Stimulated activated CD4-positive, alpha-beta T cell treated with anti-CD3 and anti-CD28 coated beads, Interleukin-1b, Interleukin-23, amount 100 ng/mL, for 48 hours (primary cell): ENCODE measurements around the gene DNAH7.
"Not testable (repeated sequence)": the region's sequence is repeated elsewhere in the genome, so short reads cannot be mapped to it uniquely, and the experiment has no call there.

ENCODE experiments used
- DNase-seq: peaks from one replicate; pipeline ENCODE4 v3.0.0-alpha.2; 2020

DNAH7 gene

GRCh38 chr2:195959341-195959740, 109.3 kb downstream of the DNAH7 start:
- DNase-seq, result no peak

GRCh38 chr2:195956725-195957124, 111.9 kb downstream of the DNAH7 start:
- DNase-seq, result no peak

GRCh38 chr2:195945056-195945455, 123.6 kb downstream of the DNAH7 start:
- DNase-seq, result no peak

DNA sequence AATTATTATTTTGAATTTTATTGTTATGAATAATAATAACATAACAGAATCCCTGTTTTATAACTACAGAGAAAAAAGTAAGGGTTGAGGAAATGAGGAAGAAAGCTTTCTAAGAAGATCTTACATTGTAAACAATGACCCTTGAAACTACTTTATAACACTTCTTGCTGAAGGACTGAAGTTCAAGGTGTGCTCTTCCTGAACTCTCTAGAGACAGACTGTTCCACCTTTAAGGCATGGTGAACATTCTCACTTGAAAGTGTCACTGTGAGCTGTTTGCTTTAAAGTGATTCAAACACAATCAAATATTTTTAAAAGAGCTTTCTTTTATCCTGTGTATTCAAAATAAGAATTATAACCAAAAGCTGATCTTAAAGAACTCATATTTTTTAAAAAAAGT, 131.5 kb downstream of the DNAH7 start:
- DNase-seq, result no peak

GRCh38 chr2:195934484-195934883, 134.2 kb downstream of the DNAH7 start:
- DNase-seq, result no peak

DNA sequence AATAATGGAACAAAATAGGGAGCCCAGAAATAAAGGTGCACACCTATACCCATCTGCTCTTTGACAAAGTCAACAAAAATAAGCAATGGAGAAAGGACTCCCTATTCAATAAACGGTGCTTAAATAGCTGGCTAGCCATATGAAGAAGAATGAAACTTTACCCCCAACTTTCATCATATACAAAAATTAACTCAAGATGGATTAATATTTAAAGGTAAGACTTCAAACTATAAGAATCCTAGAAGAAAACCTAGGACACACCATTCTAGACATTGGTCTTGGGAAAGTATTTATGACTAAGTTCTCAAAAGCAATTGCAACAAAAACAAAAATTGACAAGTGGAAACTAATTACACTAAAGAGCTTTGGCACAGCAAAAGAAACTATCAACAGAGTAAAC, 139.1 kb downstream of the DNAH7 start:
- no peak for DNase-seq

DNA sequence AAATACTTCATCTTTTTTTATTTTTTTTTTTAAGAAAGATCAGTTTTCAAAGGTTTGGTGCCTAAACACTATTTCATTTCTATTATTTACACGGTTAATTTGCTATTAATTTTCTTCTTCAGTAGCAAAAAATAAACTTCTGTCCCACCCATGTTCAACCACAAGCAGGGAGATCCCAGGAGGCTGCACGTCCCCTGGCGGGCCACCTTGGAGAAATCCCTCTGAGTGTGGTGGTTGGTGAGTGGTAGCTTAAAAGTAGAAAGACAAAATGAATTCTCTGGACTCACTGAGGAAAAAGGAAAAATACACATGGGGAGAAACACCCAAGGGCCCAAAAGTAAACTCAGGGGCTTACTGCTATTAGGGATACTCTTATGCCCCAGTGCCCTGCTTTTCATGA, 143.5 kb downstream of the DNAH7 start:
- no peak for DNase-seq

- DNase-seq, result no peak
Measured at GRCh38 chr2:195923889-195924288, 144.7 kb downstream of the DNAH7 start.

GRCh38 chr2:195917021-195917600, 151.5 kb downstream of the DNAH7 start:
- DNase-seq, result not testable (repeated sequence)

DNA sequence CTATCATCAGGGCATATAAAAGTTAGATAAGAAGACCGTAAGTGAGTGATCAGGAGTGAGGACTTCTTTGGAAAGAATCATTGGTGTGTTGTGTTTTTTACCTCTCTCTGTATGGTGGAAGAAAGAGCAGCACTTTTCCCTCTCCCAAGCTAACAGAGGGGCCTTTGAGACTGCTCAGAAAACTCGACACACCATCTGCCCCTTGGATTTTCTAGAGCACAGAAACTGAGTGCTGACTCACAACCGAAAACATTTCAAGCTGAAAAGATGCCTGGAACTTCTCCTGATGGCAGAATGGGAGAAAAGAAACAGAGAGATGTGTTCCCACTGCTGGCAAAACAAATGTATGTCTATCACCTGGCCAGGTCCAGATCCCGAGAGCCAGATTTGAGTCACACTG, 156.6 kb downstream of the DNAH7 start:
- DNase-seq, result no peak

DNA sequence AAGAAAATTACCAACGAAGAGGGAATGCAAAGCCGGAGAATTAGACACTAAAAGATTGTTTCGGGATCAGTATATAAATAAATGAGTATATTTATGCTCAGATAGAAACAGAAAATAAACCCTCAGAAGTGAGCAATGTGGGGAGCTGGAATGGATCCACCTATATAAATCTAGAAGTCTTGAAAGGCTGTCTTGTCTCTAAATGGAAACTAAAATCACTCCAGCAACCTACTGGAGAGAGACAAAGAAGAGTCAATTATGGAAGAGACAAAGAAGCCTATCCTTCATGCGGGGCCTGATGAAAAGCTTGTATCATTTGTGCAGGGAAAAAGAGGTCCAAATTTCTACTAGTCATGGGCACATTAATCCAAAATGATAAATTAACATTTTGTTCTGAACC, 158.1 kb downstream of the DNAH7 start:
- no peak for DNase-seq

DNA sequence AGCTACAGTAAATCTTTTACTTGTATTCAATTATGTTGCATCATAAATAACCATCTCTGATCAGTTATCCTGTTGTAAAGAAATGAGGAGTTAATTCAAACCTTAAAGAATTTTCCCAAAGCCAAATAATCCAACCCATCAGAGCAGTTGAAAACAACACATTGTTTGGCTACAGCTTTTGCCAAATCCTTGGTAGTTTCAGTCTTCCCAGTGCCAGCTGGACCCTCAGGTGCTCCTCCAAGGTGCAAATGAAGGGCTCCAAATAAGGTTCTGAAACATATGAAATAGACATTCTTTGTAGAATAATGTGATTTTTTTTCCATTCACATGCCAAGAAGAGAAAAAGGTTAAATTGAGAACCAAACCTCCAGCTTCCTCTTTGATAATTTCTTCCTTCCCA, 158.7 kb downstream of the DNAH7 start:
- DNase-seq, result no peak

- no peak for DNase-seq
Measured at GRCh38 chr2:195907474-195907873, 161.2 kb downstream of the DNAH7 start.

- no peak for DNase-seq
Measured at GRCh38 chr2:195903956-195904355, 164.7 kb downstream of the DNAH7 start.

DNA sequence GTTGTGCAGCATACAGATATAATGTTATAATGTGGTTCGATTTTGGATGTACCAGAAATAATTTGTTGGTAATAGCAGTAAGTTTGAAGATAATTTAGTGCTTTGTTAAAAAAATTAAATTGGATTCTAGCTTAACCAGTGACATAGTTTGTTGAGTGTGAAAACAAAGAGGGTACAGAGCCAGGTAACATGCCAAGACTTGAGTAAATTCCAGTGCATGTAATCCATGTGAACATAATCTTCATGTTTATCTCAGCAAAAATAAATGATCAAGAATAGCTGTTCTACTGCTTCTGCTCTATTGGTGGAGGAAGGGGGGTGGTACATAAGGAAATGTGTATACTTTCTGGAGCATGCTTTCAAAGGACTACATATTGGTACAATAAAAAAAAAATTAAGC, 165.8 kb downstream of the DNAH7 start:
- no peak for DNase-seq

- no peak for DNase-seq
Measured at GRCh38 chr2:195899226-195899625, 169.4 kb downstream of the DNAH7 start.

DNA sequence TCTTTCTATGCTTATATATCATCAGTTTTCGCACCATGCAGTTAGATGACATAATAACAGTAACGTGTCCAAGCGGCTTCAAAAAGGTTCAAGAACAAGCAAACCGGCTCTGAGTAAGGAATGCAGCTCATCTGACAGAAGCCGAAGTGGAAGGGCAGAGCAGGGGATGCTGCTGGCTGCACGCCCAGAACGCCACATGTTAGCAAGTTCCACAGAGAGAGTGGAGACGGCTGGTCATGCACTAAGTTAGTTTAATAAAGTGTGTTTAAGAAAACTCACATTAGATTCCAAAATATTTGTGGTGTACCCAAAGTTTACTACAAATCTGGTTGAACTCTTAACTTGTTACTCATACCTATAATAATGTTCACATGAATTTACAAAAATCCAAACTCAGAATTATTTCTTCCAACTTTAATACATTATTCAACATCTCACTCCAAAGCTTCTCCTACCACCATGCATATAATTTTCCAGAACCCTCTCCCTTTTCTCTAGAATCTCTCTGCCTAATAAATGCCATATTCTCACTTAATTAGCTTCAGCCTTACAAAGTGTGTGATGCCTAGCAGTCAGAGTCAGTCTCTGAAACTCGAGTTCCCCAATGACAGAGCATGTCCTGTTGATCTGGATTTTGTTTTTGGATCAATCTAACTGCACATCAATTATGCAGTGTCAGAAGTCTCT, 170.0 kb downstream of the DNAH7 start:
- no peak for DNase-seq

GRCh38 chr2:195891081-195891480, 177.6 kb downstream of the DNAH7 start:
- DNase-seq, result no peak

- no peak for DNase-seq
Measured at GRCh38 chr2:195879153-195879552, 189.5 kb downstream of the DNAH7 start.

- DNase-seq, result no peak
Measured at GRCh38 chr2:195871326-195871725, 197.3 kb downstream of the DNAH7 start.

DNA sequence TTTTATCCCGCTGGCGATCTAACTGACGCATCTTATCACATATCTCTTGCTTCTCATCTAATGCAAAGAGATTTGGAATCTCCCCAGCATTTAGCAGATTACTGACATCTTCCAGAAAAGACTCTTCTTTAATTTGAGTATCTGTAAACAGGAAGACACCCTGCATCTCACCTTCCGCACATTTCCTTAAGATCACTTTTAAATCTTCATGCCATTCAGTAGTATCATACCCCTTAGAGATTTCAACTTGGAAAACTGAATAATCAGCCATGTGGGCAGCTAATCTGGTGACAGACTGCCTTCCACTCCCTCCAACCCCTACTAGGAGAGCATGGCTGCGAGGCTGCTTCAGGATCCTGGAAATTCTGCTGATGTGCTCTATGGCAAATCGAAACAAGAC, 204.3 kb downstream of the DNAH7 start:
- no peak for DNase-seq

GRCh38 chr2:195863564-195863963, 205.1 kb downstream of the DNAH7 start:
- no peak for DNase-seq

- no peak for DNase-seq
Measured at GRCh38 chr2:195863121-195863520, 205.5 kb downstream of the DNAH7 start.

- no peak for DNase-seq
Measured at GRCh38 chr2:195861821-195862220, 206.8 kb downstream of the DNAH7 start.

GRCh38 chr2:195859513-195859912, 209.1 kb downstream of the DNAH7 start:
- no peak for DNase-seq
